AG09319 (cell line): ENCODE measurements around the gene NLE1.

Experiments
- DNase-seq: peaks from one replicate; pipeline ENCODE4 v3.0.0-alpha.2; 2010; ENCODE audit warnings: low read depth; ENCODE audit errors: extremely low read depth
- TF ChIP-seq, protein P1 (sequence below): IDR thresholded peaks from 2 replicates; pipeline ENCODE4 v1.5.1; 2011; ENCODE audit warnings: low read depth, mild to moderate bottlenecking, inconsistent platforms, low read length, moderate library complexity

Gene NLE1

GRCh38 chr17:35089586-35090296 is 52.4 kb downstream of the NLE1 start:
- no peak for DNase-seq
- TF ChIP-seq, protein P1, sequence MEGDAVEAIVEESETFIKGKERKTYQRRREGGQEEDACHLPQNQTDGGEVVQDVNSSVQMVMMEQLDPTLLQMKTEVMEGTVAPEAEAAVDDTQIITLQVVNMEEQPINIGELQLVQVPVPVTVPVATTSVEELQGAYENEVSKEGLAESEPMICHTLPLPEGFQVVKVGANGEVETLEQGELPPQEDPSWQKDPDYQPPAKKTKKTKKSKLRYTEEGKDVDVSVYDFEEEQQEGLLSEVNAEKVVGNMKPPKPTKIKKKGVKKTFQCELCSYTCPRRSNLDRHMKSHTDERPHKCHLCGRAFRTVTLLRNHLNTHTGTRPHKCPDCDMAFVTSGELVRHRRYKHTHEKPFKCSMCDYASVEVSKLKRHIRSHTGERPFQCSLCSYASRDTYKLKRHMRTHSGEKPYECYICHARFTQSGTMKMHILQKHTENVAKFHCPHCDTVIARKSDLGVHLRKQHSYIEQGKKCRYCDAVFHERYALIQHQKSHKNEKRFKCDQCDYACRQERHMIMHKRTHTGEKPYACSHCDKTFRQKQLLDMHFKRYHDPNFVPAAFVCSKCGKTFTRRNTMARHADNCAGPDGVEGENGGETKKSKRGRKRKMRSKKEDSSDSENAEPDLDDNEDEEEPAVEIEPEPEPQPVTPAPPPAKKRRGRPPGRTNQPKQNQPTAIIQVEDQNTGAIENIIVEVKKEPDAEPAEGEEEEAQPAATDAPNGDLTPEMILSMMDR = no peak

DNA sequence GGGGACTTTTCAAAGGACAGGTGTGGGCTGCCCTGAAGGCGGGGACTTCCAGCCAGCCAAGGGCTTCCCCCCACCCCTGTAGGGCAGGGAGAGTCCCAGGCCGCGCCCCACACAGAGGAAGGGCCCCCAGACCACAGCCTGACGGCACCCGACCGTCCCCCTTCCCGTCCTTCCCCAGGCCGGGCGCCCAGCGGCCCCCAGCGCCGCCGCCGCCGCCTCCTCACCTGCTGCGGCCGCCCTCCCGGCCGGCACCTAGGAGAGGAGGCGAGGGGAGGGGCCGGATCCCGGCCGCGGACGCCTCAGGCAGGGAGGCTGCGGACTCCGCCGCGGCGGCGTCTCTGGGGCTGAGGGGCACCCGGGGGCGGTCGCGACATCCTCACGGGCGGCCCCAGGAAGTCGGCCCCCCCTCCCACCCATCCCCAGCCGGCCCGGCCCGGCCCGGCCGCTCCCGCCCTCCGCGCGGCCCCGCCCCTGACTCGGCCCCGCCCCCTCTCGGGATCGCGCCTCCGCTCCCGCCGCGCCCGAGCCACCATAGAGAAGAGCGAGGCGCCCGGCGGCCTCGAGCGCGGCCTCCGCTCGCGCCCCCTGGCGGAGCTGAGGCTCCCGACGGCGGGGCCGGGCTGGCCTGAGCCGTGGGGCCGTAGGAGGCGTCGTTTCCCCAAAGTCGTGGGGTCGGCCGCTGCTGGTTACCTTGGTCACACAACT is 53.1 kb downstream of the NLE1 start:
- DNase-seq = peak; percentile 53
- TF ChIP-seq, protein P1 = peak; percentile 49

DNA sequence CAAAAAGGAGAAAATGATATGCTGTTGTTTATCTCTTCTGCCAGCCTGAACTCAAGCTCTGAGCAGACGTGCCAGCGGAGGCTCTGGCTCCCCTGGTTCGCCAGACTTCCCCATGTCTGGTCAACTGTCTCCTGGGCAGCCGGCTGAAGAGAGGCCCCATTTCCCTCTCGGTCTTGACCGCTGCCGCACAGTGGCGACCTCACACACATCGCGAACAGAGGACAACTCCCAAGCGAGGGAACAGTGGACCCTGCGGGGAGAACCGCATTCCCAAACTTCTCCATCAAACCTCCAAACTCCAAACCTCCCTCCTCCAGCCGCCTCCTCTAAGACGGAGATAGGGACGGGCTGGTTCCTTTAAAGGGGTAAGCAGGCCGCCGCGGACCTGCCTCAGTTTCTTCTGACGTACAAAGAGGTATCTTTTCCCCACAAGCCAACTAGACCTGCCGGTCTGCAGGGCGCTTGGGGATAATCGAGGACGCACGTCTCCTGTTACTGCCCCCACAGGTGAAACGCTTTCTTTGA is 53.7 kb downstream of the NLE1 start:
- DNase-seq = no peak
- TF ChIP-seq, protein P1 = peak; percentile 11

GRCh38 chr17:35087731-35088355 is 54.3 kb downstream of the NLE1 start:
- TF ChIP-seq, protein P1 = no peak

GRCh38 chr17:35086931-35087573 is 55.1 kb downstream of the NLE1 start:
- TF ChIP-seq, protein P1 = no peak
- DNase-seq = no peak

More at GRCh38 chr17:35087731-35088355, 54.3 kb downstream of the NLE1 start:
- no peak for DNase-seq

DNA sequence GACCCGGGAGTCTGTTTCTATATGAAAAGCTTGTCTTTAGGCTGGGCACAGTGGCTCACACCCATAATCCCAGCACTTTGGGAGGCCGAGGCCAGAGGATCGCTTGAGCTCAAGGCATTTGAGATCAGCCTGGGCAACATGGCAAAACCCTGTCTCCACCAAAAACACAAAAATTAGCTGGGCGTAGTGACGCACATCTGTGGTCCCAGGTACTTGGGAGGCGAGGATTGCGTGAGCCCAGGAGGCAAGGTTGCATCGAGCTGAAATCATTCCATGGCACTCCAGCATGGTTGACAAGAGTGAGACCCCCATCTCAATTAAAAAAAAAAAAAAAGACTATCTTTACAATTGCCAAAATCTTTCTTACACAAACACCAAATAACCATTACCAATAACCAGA is 55.9 kb downstream of the NLE1 start:
- TF ChIP-seq, protein P1 = no peak
- no peak for DNase-seq
